Activated T-cell treated with anti-CD3 and anti-CD28 coated beads, Interleukin-2, amount 50 U/mL, for 24 hours (primary cell): ENCODE measurements around the gene CNOT1.
"Not testable (repeated sequence)": the region's sequence is repeated elsewhere in the genome, so short reads cannot be mapped to it uniquely, and the experiment has no call there.

Source experiments
- DNase-seq: peaks from one replicate; pipeline ENCODE4 v3.0.0-alpha.2; 2020
- H3K27ac Mint-ChIP-seq: 2 replicates; pipeline ENCODE4 v1.8.0; 2020; ENCODE audit warnings: mild to moderate bottlenecking, mixed read lengths
- H3K27me3 Mint-ChIP-seq: 2 replicates; pipeline ENCODE4 v1.8.0; 2020; ENCODE audit warnings: mixed read lengths
- H3K36me3 Mint-ChIP-seq: 2 replicates; pipeline ENCODE4 v1.8.0; 2020; ENCODE audit warnings: low read depth, mixed read lengths
- H3K4me1 Mint-ChIP-seq: 2 replicates; pipeline ENCODE4 v1.8.0; 2020; ENCODE audit warnings: low read depth, mixed read lengths
- H3K4me3 Mint-ChIP-seq: 2 replicates; pipeline ENCODE4 v1.8.0; 2020; ENCODE audit warnings: mild to moderate bottlenecking, moderate library complexity, mixed read lengths
- H3K9me3 Mint-ChIP-seq: 2 replicates; pipeline ENCODE4 v1.8.0; 2020; ENCODE audit warnings: mixed read lengths

The CNOT1 gene

DNA sequence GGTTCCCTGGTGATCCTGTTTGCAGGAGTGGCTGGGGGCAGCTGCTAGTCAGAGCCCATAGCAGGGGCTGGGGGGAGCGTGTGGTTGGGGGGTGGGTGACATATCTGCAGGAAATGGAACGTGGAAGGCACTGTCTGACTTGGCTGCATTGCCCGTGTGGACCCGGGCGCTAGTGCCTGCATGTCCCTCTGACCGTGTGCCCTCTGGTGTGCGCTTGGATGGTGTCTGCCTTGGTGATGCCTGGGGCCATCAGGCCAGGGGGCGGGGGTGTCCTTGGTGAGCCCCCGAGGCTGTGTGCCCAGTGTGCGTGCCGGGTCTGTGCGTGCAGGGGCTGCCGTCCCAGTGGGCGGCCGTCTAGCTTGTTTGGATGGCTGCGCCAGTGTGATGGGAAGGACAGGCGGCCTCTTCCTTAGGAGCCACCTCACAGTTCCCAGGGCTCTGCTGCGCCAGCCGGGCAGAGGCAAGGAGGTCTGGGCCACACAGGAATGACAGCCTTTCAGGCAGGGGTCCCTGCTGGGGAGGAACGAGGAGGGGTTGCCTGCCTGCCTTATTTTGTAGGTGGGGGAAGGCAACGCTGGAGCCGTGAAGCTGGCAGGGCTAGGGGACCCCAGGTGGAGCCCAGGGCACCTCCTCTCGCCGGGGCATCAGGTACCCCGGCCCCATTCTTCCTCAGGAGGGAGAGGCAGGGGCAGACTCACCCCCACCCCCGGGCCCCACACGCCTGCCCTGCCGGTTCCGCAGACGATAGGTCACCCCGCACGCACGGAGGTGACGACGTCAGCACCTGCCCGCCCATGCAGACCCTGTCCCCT is 129.0 kb downstream of the CNOT1 start:
- H3K4me3 Mint-ChIP-seq: peak overlapping the region; percentile 68
- no peaks in the 10 kb centered on the region for H3K9me3 Mint-ChIP-seq
- H3K27me3 Mint-ChIP-seq: peaks cover 24% of the 10 kb centered on the region
- no peaks in the 10 kb centered on the region for H3K36me3 Mint-ChIP-seq
- peaks cover 16% of the 10 kb centered on the region for H3K4me1 Mint-ChIP-seq
- DNase-seq: no peak
- no peak overlapping the region for H3K27ac Mint-ChIP-seq

- DNase-seq: peak; percentile 54
- Mint-ChIP-seq H3K36me3 (no peaks in the 10 kb centered on the region), H3K4me3 (peak within 1 kb of the TSS; percentile 68), H3K27ac (no peak within 1 kb of the TSS), H3K4me1 (peaks cover 25% of the 10 kb centered on the region), H3K27me3 (peaks cover 24% of the 10 kb centered on the region), H3K9me3 (no peaks in the 10 kb centered on the region)
These were observed 129.8 kb downstream of the CNOT1 start, which contains the start of gene NDRG4 for GRCh38 chr16:58499615-58500351. NDRG4 (plus strand) TSS chr16:58500143; CDS start chr16:58500249, 106 bp downstream.

GRCh38 chr16:58499092-58499511 is 130.5 kb downstream of the CNOT1 start:
- Mint-ChIP-seq H3K27ac (no peak overlapping the region), H3K4me1 (peaks cover 25% of the 10 kb centered on the region), H3K9me3 (no peaks in the 10 kb centered on the region), H3K27me3 (peaks cover 24% of the 10 kb centered on the region), H3K36me3 (no peaks in the 10 kb centered on the region), H3K4me3 (no peak overlapping the region)
- DNase-seq: no peak

GRCh38 chr16:58498341-58499091 is 131.1 kb downstream of the CNOT1 start:
- H3K27ac Mint-ChIP-seq: no peak overlapping the region
- H3K4me3 Mint-ChIP-seq: no peak overlapping the region

DNA sequence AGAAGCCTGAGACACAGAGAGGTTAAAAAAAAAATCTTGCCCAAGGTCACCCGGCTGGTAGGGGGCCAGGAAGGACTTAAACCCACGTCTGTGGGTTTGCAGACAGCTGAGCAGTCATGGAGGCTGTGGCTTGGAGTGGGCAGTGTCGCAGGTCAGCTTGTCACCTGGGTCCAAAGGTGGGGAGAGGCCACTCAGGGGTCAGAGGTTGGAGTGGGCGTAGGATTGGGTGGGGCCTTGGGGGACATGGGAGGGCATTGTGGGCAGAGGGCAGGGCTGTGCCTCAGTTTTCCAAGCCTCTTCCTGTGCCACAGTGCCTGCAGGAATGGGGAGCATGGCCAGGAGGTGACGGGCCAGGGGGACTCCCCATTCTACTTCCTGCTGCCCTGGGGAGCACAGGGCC is 131.7 kb downstream of the CNOT1 start:
- Mint-ChIP-seq H3K36me3 (no peaks in the 10 kb centered on the region), H3K4me1 (peaks cover 25% of the 10 kb centered on the region), H3K27ac (peak overlapping the region; percentile 59), H3K27me3 (peaks cover 20% of the 10 kb centered on the region), H3K9me3 (no peaks in the 10 kb centered on the region), H3K4me3 (no peak overlapping the region)
- peak; percentile 25 for DNase-seq

More at GRCh38 chr16:58498341-58499091, 131.1 kb downstream of the CNOT1 start:
- no peak for DNase-seq
- no peaks in the 10 kb centered on the region for H3K9me3 Mint-ChIP-seq
- H3K27me3 Mint-ChIP-seq: peaks cover 24% of the 10 kb centered on the region
- peaks cover 25% of the 10 kb centered on the region for H3K4me1 Mint-ChIP-seq
- H3K36me3 Mint-ChIP-seq: no peaks in the 10 kb centered on the region

- H3K9me3 Mint-ChIP-seq: no peaks in the 10 kb centered on the region
- H3K4me3 Mint-ChIP-seq: no peak overlapping the region
- peak; percentile 29 for DNase-seq
- peak overlapping the region; percentile 59 for H3K27ac Mint-ChIP-seq
- peaks cover 25% of the 10 kb centered on the region for H3K4me1 Mint-ChIP-seq
- H3K27me3 Mint-ChIP-seq: peaks cover 17% of the 10 kb centered on the region
- no peaks in the 10 kb centered on the region for H3K36me3 Mint-ChIP-seq
These were observed 132.2 kb downstream of the CNOT1 start for GRCh38 chr16:58497468-58497867.

DNA sequence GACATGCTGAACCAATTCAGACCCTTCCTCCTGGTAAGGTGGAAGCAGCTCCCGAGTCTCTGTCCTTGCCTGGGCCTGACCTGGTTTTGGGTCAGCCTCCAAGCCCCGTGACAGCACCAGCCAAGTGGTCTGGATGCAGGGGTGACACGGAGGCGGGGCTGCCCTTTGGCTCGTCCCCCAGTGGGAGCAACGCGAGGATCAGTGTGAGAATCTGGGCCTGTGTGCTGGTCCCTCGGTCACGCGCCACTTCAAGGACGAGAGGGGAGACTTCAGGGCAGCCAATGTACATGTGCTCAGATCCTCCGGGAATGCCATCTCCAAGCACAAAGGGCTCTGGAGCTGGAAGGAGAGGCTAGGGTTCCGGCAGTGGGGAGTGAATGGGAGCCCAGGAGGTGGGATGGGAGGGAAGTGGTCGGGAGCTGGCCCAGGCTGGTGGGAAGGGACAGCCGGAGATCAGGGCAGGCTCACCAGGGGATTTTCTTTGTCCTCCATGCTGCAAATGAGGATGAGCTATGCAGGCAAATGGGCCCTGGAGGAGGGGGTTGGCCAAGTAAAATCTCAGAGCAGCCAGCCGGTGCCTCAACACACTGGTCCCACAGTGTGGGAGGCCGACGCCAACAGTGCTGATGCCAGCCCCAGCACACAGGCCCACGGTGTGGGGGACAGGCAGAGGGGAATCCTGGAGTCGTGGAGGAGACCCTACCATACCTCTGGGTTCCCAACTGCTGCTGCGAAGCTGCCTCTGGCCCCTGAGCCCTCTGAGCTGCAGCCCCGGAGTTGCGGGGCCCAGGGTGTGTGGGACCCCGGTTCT is 133.9 kb downstream of the CNOT1 start:
- no peak for DNase-seq
- no peak overlapping the region for H3K4me3 Mint-ChIP-seq
- peak overlapping the region; percentile 22 for H3K27ac Mint-ChIP-seq
- H3K9me3 Mint-ChIP-seq: no peaks in the 10 kb centered on the region
- H3K27me3 Mint-ChIP-seq: peaks cover 12% of the 10 kb centered on the region
- H3K4me1 Mint-ChIP-seq: peaks cover 18% of the 10 kb centered on the region
- H3K36me3 Mint-ChIP-seq: no peaks in the 10 kb centered on the region

DNA sequence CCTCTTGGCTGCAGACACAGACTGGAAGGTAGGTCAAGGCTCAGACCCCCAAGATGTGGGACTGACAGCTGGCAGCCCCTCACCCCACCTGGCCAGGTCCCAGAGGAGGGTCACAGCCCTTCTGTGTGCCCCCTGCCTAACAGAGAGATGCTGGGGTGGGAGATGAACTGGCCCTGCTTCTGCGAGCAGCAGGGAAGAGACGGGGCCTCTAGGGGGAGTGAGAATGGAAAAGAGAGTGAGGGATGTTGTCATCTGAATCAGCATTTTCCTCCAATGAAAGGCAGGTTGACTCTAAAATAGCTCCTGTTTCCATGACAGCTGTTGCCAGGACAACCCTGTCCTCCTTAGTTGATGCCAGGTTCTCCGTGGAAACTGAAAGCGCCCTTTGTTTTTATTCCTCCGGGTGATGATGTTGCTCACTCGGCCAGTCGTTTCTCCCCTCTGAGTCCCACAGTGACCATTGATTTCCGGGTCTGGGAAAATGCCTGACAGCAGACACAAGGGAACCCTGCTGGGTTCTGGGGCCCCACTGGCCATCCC is 134.6 kb downstream of the CNOT1 start:
- H3K4me1 Mint-ChIP-seq: peaks cover 13% of the 10 kb centered on the region
- no peaks in the 10 kb centered on the region for H3K36me3 Mint-ChIP-seq
- peak; percentile 56 for DNase-seq
- H3K9me3 Mint-ChIP-seq: no peaks in the 10 kb centered on the region
- H3K4me3 Mint-ChIP-seq: no peak overlapping the region
- H3K27ac Mint-ChIP-seq: peak overlapping the region; percentile 22
- peaks cover 5% of the 10 kb centered on the region for H3K27me3 Mint-ChIP-seq

- Mint-ChIP-seq H3K27ac (no peak overlapping the region), H3K9me3 (no peaks in the 10 kb centered on the region), H3K4me3 (no peak overlapping the region), H3K4me1 (peaks cover 13% of the 10 kb centered on the region), H3K36me3 (no peaks in the 10 kb centered on the region), H3K27me3 (no peaks in the 10 kb centered on the region)
- peak; percentile 24 for DNase-seq
These were observed 135.7 kb downstream of the CNOT1 start for GRCh38 chr16:58493756-58494431.

DNA sequence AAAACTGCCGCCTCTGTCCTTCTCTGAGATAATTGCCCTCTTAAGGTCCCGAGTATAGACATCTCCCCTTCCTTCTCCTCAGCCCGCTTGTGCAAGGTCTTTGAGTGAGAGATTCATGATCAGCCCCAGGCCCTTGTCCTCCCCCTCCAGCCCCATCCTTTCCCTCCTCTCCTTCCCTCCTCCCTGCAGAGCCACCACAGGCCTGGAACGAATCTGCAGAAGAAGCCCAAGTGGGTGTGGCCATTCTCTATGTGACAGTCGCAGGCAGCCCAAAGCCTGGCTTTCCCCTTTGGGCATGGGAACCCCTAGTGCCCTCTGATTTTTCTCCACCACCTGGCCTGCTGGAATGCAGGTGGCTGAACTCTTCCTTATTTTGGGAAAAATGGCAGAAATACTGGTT is 136.9 kb downstream of the CNOT1 start:
- Mint-ChIP-seq H3K27ac (no peak overlapping the region), H3K27me3 (peaks cover 2% of the 10 kb centered on the region), H3K4me1 (peaks cover 13% of the 10 kb centered on the region), H3K4me3 (no peak overlapping the region), H3K9me3 (no peaks in the 10 kb centered on the region), H3K36me3 (no peaks in the 10 kb centered on the region)
- no peak for DNase-seq

DNA sequence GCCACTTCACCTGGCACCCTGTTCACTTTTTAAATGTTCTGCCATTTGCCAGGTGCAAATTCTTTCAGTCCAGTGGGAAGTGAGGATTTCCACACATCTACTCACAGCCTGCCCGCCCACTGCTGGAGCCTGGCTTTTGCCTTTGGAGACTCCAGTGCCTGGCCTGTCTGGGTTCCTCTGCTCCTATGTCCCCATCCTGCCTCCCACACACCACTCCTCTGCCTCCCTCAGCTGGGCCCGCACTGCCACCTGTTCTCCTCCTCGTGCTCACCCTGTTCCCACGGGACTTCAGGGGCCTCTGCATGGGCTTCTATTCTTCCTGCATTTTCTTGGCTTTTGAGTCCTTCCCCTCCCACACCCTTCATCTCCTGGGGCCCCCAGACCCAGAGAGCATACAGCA is 137.6 kb downstream of the CNOT1 start:
- Mint-ChIP-seq H3K36me3 (no peaks in the 10 kb centered on the region), H3K4me3 (no peak overlapping the region), H3K9me3 (no peaks in the 10 kb centered on the region), H3K27ac (no peak overlapping the region), H3K4me1 (peaks cover 13% of the 10 kb centered on the region), H3K27me3 (peaks cover 5% of the 10 kb centered on the region)
- DNase-seq: no peak

DNA sequence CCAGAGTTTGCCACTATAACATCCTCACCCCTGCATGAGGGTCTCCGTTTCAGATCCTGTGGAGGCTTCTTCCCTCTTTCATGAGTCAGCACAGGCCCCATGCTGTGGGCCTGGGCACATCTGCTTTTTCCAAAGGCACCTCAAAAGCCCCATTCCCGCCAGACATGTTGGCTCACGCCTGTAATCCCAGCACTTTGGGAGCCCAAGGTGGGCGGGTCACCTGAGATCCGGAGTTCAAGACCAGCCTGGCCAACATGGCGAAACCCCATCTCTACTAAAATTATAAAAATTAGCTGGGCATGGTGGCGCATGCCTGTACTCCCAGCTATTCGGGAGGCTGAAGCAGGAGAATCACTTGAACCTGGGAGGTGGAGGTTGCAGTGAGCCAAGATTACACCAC is 139.1 kb downstream of the CNOT1 start:
- not testable (repeated sequence) for H3K9me3 Mint-ChIP-seq, H3K27ac Mint-ChIP-seq, DNase-seq, H3K27me3 Mint-ChIP-seq, H3K4me3 Mint-ChIP-seq, H3K4me1 Mint-ChIP-seq, H3K36me3 Mint-ChIP-seq

DNA sequence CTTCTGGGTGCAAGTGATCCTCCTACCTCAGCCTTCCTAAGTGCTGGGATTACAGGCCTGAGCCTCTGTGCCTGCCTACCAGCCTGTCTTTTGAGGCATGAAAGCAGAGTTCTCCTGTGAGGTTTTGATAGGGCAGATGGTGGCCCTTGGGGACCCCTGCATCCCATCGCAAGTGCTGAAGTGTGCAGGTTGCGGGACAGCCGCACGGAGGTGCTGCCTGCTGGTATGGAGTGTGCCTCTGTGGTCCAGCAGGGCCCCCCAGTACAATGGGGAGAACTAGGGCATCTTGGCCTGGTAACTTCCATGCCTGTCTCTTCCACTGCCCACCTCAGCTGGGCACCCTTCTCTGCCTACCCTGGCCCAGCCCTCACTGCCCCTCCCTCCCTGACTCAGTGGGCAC is 139.6 kb downstream of the CNOT1 start:
- Mint-ChIP-seq H3K27ac (no peak overlapping the region), H3K27me3 (peaks cover 8% of the 10 kb centered on the region)

More for the DNA sequence above, 139.6 kb downstream of the CNOT1 start:
- no peak overlapping the region for H3K4me3 Mint-ChIP-seq
- H3K4me1 Mint-ChIP-seq: peaks cover 3% of the 10 kb centered on the region
- DNase-seq: no peak
- H3K9me3 Mint-ChIP-seq: no peaks in the 10 kb centered on the region
- H3K36me3 Mint-ChIP-seq: no peaks in the 10 kb centered on the region
